CD4-positive, alpha-beta T cell treated with Interferon alpha-2 for 1 hour (primary cell): ENCODE data around the gene SEMA3D.

Experiments
- DNase-seq, 2 donors: peaks; one replicate each; pipeline ENCODE4 v3.0.0-alpha.2; 2020 to 2022

SEMA3D gene

DNA sequence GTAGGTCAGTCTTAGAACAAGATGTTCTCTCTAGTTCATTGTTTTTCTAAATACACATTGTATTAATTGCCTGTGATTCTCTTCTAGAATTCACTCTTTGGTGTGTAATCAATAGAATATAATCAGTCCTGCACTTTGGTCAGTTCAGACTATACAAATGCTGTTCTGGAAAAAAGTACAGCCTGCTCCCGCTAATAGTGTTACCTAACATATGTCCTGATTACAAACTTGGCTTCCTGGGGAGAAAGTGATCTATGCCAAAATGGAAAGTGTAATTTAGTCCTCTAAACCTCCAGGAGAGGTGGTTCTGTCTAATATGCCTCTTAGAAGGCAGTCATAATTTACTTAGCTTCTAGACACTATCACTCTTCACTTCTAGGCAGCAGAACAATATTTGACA lies 215.5 kb downstream of the SEMA3D start:
- DNase-seq, result no peak

DNA sequence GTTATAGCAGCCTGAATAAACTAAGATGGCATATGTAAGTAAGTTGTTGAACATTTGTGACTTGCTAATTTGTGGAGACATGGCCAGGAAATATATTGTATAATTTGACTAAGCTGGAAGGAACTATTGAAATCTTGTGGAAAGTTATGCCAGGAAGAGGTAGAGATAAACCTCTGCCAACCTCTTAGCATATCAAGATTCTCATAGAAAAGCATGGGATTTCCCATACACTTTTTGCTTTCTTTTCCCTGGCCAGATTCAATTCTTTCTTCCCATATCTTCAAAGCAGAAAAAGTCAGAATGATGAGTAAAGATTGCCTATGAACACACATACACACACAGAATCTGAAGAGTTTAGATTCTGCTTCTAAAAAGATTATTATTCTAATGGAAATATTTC lies 216.2 kb downstream of the SEMA3D start:
- DNase-seq, result no peak

DNA sequence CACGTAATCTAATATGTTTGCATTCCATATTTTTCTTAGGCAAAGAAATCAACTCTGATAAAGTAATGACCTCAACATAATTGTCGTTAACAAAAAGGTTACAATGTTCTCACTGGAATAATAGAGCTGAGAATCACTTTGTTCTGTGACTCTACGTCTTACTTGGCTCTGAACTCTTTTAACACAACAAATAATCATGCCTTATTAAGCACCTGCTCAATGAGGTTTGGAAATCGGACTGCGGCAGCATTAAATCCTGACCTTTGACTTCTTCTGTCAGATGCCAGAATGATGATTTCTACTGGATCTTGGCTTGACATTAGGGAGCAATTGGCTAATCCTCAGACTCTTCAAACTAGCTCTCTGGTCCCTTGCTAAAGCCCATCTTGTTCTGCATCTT lies 233.6 kb downstream of the SEMA3D start:
- DNase-seq, result no peak

DNA sequence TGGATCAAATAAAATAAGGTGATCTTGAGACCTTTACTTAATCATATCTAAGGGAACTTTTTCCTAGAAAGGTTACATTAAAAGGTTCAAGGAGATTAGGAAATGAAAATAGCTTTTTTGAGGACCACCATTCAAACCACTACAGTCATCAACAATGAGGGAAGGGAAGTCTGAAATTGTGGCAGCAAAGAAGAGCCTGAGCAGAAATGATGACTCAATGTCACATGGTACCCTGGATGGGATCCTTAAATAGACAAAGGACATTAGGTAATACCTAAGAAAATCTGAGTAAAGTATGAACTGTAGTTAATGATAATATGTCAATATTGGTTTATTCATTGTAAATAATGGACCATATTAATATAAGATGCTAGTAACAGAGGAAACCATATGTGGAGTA lies 236.0 kb downstream of the SEMA3D start:
- no peak for DNase-seq

DNA sequence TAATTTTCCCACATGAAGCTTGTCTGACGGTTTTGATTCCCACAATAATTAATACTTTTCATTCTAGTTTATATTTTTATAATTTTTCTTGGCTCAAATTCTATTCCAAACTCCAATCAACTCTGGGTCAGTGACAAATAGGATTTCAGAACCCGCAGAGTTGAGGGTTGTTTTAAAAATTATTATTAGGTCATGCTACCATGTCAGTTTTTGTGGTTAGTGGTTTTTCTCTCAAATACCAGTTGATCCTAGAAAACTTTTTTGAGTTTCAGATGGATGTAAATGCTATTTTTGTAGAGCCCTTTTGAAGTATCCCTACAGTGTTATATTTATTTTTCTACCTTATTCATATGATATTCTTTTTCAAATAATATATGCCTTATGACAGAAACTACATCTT lies 237.4 kb downstream of the SEMA3D start:
- DNase-seq, result no peak

DNA sequence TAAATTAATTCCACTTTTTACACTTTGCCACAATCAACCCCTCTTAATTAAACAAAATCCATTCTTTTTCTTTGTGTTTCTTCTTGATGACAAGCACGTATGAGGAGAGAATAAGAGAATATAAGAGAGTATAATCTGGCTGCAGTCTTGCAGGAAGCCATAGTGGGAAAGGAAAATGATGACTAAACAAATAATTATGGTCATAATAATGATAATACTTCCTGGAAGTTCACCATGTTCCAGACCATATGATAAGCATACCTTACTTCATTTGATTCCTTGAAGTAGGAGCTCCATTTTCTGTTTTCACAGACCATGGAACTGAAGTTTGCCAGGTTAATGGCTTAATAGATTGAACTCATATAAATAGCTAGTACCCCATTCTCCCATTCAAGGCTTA lies 237.8 kb downstream of the SEMA3D start:
- no peak for DNase-seq

DNA sequence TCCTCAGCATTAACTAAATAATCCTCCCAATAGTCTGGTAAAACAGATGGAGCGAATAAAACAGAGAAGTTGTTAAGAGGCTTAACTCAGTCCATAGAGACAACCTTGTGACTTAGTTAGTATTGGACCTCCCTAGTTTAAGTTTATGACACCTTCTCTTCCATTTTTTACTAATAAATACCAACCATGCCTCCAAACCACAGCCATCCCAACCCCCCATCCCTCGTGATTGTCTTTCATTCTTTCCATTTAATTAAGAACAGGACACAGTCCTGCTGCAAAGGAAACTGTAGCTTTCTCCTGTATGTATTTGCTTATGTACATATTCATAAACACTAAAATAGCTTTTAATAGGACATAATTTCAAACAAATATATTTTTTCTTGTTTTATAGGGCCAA lies 238.2 kb downstream of the SEMA3D start:
- DNase-seq, result no peak

DNA sequence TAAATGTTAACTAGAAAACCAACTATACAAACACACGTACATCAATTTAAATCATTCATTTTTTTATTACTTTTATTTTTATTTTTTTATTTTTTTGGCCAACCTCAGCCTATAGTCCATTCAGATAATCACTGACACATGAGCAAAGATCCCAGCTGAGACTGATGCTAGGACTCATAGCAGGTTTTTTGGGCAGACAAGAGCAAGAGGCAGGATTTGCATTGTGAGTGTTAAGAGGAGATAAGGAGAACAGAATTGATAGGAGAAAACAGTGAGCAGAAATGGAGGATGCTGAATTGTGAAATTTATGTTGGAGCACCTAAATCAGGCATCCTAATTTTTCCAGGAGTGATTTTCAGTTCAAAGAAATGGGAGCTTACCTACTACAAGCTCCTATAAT lies 240.3 kb downstream of the SEMA3D start:
- DNase-seq, result no peak
